Measurements from ENCODE around the gene BOC.

The BOC gene

GRCh38 chr3:113285741-113286140 is 74.4 kb downstream of the BOC start:
- Histone ChIP-seq H3K9me3 (ENCODE audit: control insufficient read depth in 2 of 2, low read length in 2 of 2) (no peaks in the 10 kb centered on the region), H3K4me3 (ENCODE audit: low read length in 2 of 2) (no peak overlapping the region), H3K36me3 (ENCODE audit: control insufficient read depth in 2 of 2, insufficient read depth in 2 of 2, low read length in 2 of 2) (peaks cover 32 to 42% of the 10 kb centered on the region in 2 donors)

GRCh38 chr3:113286524-113286923 is 75.2 kb downstream of the BOC start:
- Histone ChIP-seq H3K9me3 (ENCODE audit: control insufficient read depth in 2 of 2, low read length in 2 of 2) (no peaks in the 10 kb centered on the region), H3K27ac (ENCODE audit: low read length) (peak overlapping the region; percentile 3), H3K9ac (ENCODE audit: low read length in 2 of 2) (no peak overlapping the region), H3K4me3 (ENCODE audit: low read length in 2 of 2) (no peak overlapping the region), H3K4me1 (ENCODE audit: control insufficient read depth, insufficient read depth, low read length) (peaks cover 15% of the 10 kb centered on the region), H3K36me3 (ENCODE audit: control insufficient read depth in 2 of 2, insufficient read depth in 2 of 2, low read length in 2 of 2) (peaks cover 24 to 35% of the 10 kb centered on the region in 2 donors), H3K27me3 (ENCODE audit: control insufficient read depth in 1 of 2, insufficient read depth in 2 of 2, low read length in 2 of 2) (no peaks in the 10 kb centered on the region)

More at GRCh38 chr3:113285741-113286140, 74.4 kb downstream of the BOC start:
- no peaks in the 10 kb centered on the region for H3K27me3 ChIP-seq (ENCODE audit: control insufficient read depth in 1 of 2, insufficient read depth in 2 of 2, low read length in 2 of 2)
- peak overlapping the region; percentile 3 for H3K27ac ChIP-seq (ENCODE audit: low read length)
- H3K9ac ChIP-seq (ENCODE audit: low read length in 2 of 2): no peak overlapping the region
- H3K4me1 ChIP-seq (ENCODE audit: control insufficient read depth, insufficient read depth, low read length): peaks cover 15% of the 10 kb centered on the region

- Histone ChIP-seq H3K9me3 (ENCODE audit: control insufficient read depth in 2 of 2, low read length in 2 of 2) (no peaks in the 10 kb centered on the region), H3K27ac (ENCODE audit: low read length) (peak overlapping the region; percentile 31), H3K36me3 (ENCODE audit: control insufficient read depth in 2 of 2, insufficient read depth in 2 of 2, low read length in 2 of 2) (peaks cover 18 to 27% of the 10 kb centered on the region in 2 donors), H3K27me3 (ENCODE audit: control insufficient read depth in 1 of 2, insufficient read depth in 2 of 2, low read length in 2 of 2) (no peaks in the 10 kb centered on the region), H3K4me3 (ENCODE audit: low read length in 2 of 2) (no peak overlapping the region), H3K9ac (ENCODE audit: low read length in 2 of 2) (no peak overlapping the region), H3K4me1 (ENCODE audit: control insufficient read depth, insufficient read depth, low read length) (peaks cover 15% of the 10 kb centered on the region)
These were observed 75.9 kb downstream of the BOC start for GRCh38 chr3:113287111-113287802.

GRCh38 chr3:113287803-113288648 is 76.7 kb downstream of the BOC start:
- H3K4me1 ChIP-seq (ENCODE audit: control insufficient read depth, insufficient read depth, low read length): peaks cover 15% of the 10 kb centered on the region
- no peaks in the 10 kb centered on the region for H3K27me3 ChIP-seq (ENCODE audit: control insufficient read depth in 1 of 2, insufficient read depth in 2 of 2, low read length in 2 of 2)
- peaks cover 10 to 20% of the 10 kb centered on the region in 2 donors for H3K36me3 ChIP-seq (ENCODE audit: control insufficient read depth in 2 of 2, insufficient read depth in 2 of 2, low read length in 2 of 2)
- H3K4me3 ChIP-seq (ENCODE audit: low read length in 2 of 2): no peak overlapping the region
- H3K27ac ChIP-seq (ENCODE audit: low read length): no peak overlapping the region
- H3K9me3 ChIP-seq (ENCODE audit: control insufficient read depth in 2 of 2, low read length in 2 of 2): no peaks in the 10 kb centered on the region
- no peak overlapping the region for H3K9ac ChIP-seq (ENCODE audit: low read length in 2 of 2)

- H3K27ac ChIP-seq (ENCODE audit: low read length): no peak overlapping the region
- no peak overlapping the region for H3K4me3 ChIP-seq (ENCODE audit: low read length in 2 of 2)
- no peaks in the 10 kb centered on the region for H3K27me3 ChIP-seq (ENCODE audit: control insufficient read depth in 1 of 2, insufficient read depth in 2 of 2, low read length in 2 of 2)
- peaks cover 15% of the 10 kb centered on the region for H3K4me1 ChIP-seq (ENCODE audit: control insufficient read depth, insufficient read depth, low read length)
- no peaks in the 10 kb centered on the region for H3K9me3 ChIP-seq (ENCODE audit: control insufficient read depth in 2 of 2, low read length in 2 of 2)
- no peak overlapping the region for H3K9ac ChIP-seq (ENCODE audit: low read length in 2 of 2)
- H3K36me3 ChIP-seq (ENCODE audit: control insufficient read depth in 2 of 2, insufficient read depth in 2 of 2, low read length in 2 of 2): peaks cover 9 to 14% of the 10 kb centered on the region in 2 donors
These were observed 77.5 kb downstream of the BOC start for GRCh38 chr3:113288881-113289280.

- Histone ChIP-seq H3K9ac (ENCODE audit: low read length in 2 of 2) (peak overlapping the region in 1 of 2 donors; percentile 7), H3K36me3 (ENCODE audit: control insufficient read depth in 2 of 2, insufficient read depth in 2 of 2, low read length in 2 of 2) (peaks cover 0 to under 1% of the 10 kb centered on the region in 2 donors), H3K4me3 (ENCODE audit: low read length in 2 of 2) (peak overlapping the region in 1 of 2 donors; percentile 22), H3K4me1 (ENCODE audit: control insufficient read depth, insufficient read depth, low read length) (peaks cover 7% of the 10 kb centered on the region), H3K27ac (ENCODE audit: low read length) (peak overlapping the region; percentile 4), H3K27me3 (ENCODE audit: control insufficient read depth in 1 of 2, insufficient read depth in 2 of 2, low read length in 2 of 2) (no peaks in the 10 kb centered on the region), H3K9me3 (ENCODE audit: control insufficient read depth in 2 of 2, low read length in 2 of 2) (no peaks in the 10 kb centered on the region)
These were observed 80.2 kb downstream of the BOC start for GRCh38 chr3:113291572-113291971.

- Histone ChIP-seq H3K9ac (ENCODE audit: low read length in 2 of 2) (no peak overlapping the region), H3K9me3 (ENCODE audit: control insufficient read depth in 2 of 2, low read length in 2 of 2) (no peaks in the 10 kb centered on the region), H3K36me3 (ENCODE audit: control insufficient read depth in 2 of 2, insufficient read depth in 2 of 2, low read length in 2 of 2) (no peaks in the 10 kb centered on the region), H3K4me1 (ENCODE audit: control insufficient read depth, insufficient read depth, low read length) (peaks cover 2% of the 10 kb centered on the region), H3K4me3 (ENCODE audit: low read length in 2 of 2) (no peak overlapping the region), H3K27me3 (ENCODE audit: control insufficient read depth in 1 of 2, insufficient read depth in 2 of 2, low read length in 2 of 2) (no peaks in the 10 kb centered on the region), H3K27ac (ENCODE audit: low read length) (no peak overlapping the region)
These were observed 81.6 kb downstream of the BOC start for GRCh38 chr3:113292933-113293332.

GRCh38 chr3:113293348-113293747 is 82.0 kb downstream of the BOC start:
- peaks cover 2% of the 10 kb centered on the region for H3K4me1 ChIP-seq (ENCODE audit: control insufficient read depth, insufficient read depth, low read length)
- no peak overlapping the region for H3K4me3 ChIP-seq (ENCODE audit: low read length in 2 of 2)
- no peaks in the 10 kb centered on the region for H3K9me3 ChIP-seq (ENCODE audit: control insufficient read depth in 2 of 2, low read length in 2 of 2)
- H3K27ac ChIP-seq (ENCODE audit: low read length): no peak overlapping the region
- H3K27me3 ChIP-seq (ENCODE audit: control insufficient read depth in 1 of 2, insufficient read depth in 2 of 2, low read length in 2 of 2): no peaks in the 10 kb centered on the region
- H3K9ac ChIP-seq (ENCODE audit: low read length in 2 of 2): no peak overlapping the region
- no peaks in the 10 kb centered on the region for H3K36me3 ChIP-seq (ENCODE audit: control insufficient read depth in 2 of 2, insufficient read depth in 2 of 2, low read length in 2 of 2)

GRCh38 chr3:113295463-113295862 is 84.1 kb downstream of the BOC start:
- Histone ChIP-seq H3K4me3 (ENCODE audit: low read length in 2 of 2) (no peak overlapping the region), H3K36me3 (ENCODE audit: control insufficient read depth in 2 of 2, insufficient read depth in 2 of 2, low read length in 2 of 2) (no peaks in the 10 kb centered on the region), H3K27me3 (ENCODE audit: control insufficient read depth in 1 of 2, insufficient read depth in 2 of 2, low read length in 2 of 2) (no peaks in the 10 kb centered on the region), H3K27ac (ENCODE audit: low read length) (no peak overlapping the region), H3K4me1 (ENCODE audit: control insufficient read depth, insufficient read depth, low read length) (no peaks in the 10 kb centered on the region), H3K9ac (ENCODE audit: low read length in 2 of 2) (no peak overlapping the region), H3K9me3 (ENCODE audit: control insufficient read depth in 2 of 2, low read length in 2 of 2) (no peaks in the 10 kb centered on the region)

- Histone ChIP-seq H3K36me3 (ENCODE audit: control insufficient read depth in 2 of 2, insufficient read depth in 2 of 2, low read length in 2 of 2) (no peaks in the 10 kb centered on the region), H3K27ac (ENCODE audit: low read length) (no peak overlapping the region), H3K9ac (ENCODE audit: low read length in 2 of 2) (no peak overlapping the region), H3K4me3 (ENCODE audit: low read length in 2 of 2) (no peak overlapping the region), H3K27me3 (ENCODE audit: control insufficient read depth in 1 of 2, insufficient read depth in 2 of 2, low read length in 2 of 2) (no peaks in the 10 kb centered on the region), H3K9me3 (ENCODE audit: control insufficient read depth in 2 of 2, low read length in 2 of 2) (no peaks in the 10 kb centered on the region), H3K4me1 (ENCODE audit: control insufficient read depth, insufficient read depth, low read length) (no peaks in the 10 kb centered on the region)
These were observed 85.9 kb downstream of the BOC start for GRCh38 chr3:113297287-113297686.

GRCh38 chr3:113297841-113298240 is 86.5 kb downstream of the BOC start:
- Histone ChIP-seq H3K36me3 (ENCODE audit: control insufficient read depth in 2 of 2, insufficient read depth in 2 of 2, low read length in 2 of 2) (no peaks in the 10 kb centered on the region), H3K4me3 (ENCODE audit: low read length in 2 of 2) (no peak overlapping the region), H3K9ac (ENCODE audit: low read length in 2 of 2) (no peak overlapping the region), H3K27me3 (ENCODE audit: control insufficient read depth in 1 of 2, insufficient read depth in 2 of 2, low read length in 2 of 2) (no peaks in the 10 kb centered on the region), H3K4me1 (ENCODE audit: control insufficient read depth, insufficient read depth, low read length) (no peaks in the 10 kb centered on the region), H3K9me3 (ENCODE audit: control insufficient read depth in 2 of 2, low read length in 2 of 2) (no peaks in the 10 kb centered on the region), H3K27ac (ENCODE audit: low read length) (no peak overlapping the region)

Measured in stomach smooth muscle (tissue), 2 donors.